LNCAP (cell line): ENCODE results near the gene NEDD4L.

Experiments
- CTCF ChIP-seq: fragments of 450-650 bp; IDR thresholded peaks from 2 replicates; pipeline ENCODE4 v1.5.1; 2017; ENCODE audit warnings: mild to moderate bottlenecking

NEDD4L gene

GRCh38 chr18:58418361-58418760, 374.3 kb downstream of the NEDD4L start:
- no peak for TF ChIP-seq CTCF

- no peak for TF ChIP-seq CTCF
Observed at GRCh38 chr18:58419587-58420199, 375.7 kb downstream of the NEDD4L start.

GRCh38 chr18:58426611-58427010, 382.6 kb downstream of the NEDD4L start:
- TF ChIP-seq CTCF, result no peak

- TF ChIP-seq CTCF, result no peak
Observed at GRCh38 chr18:58427321-58427720, 383.3 kb downstream of the NEDD4L start.

- TF ChIP-seq CTCF, result no peak
Observed at GRCh38 chr18:58429442-58429841, 385.4 kb downstream of the NEDD4L start.

GRCh38 chr18:58431215-58431614, 387.2 kb downstream of the NEDD4L start:
- TF ChIP-seq CTCF, result no peak

- TF ChIP-seq CTCF, result no peak
Observed at GRCh38 chr18:58432050-58432727, 388.2 kb downstream of the NEDD4L start.
